Stimulated activated CD4-positive, alpha-beta T cell treated with anti-CD3 and anti-CD28 coated beads, TNF-alpha, amount 100 ng/mL, for 4 hours (primary cell): ENCODE measurements around the gene RXRB.

Experiments used
- DNase-seq, 3 experiments: peaks; one replicate each; pipeline ENCODE4 v3.0.0-alpha.2; 2020; ENCODE audit warnings: low read depth in 3 of 3

RXRB gene

GRCh38 chr6:33197431-33198048, 2.9 kb downstream of the RXRB start:
- no peak for DNase-seq

GRCh38 chr6:33195304-33196165, 4.9 kb downstream of the RXRB start:
- no peak for DNase-seq

DNA sequence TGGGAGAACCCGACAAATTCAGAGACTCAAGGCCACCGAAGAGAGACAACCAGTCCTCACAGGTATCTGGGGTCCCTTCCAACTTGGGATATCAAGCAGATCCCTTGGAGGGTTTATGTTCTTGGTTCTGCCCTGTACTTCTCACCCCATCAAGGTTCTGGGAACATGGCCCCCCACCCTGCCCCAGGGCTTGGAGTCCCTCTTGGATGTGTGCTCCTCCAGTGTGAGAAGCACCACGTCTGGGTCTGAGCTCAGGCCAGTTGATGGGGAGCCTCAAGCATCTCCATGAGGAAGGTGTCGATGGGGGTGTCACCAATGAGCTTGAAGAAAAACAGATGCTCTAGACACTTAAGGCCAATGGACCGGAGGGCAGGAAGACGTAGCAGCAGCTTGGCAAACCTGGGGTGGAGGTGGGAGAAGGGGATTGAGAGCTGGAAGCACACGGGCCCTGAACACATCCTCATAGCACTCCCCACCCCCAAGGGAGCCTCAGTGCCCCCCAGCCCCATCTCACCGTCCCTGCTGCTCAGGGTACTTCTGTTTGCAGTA, 6.0 kb downstream of the RXRB start:
- DNase-seq = no peak

GRCh38 chr6:33193619-33194018, 6.8 kb downstream of the RXRB start:
- no peak for DNase-seq

DNA sequence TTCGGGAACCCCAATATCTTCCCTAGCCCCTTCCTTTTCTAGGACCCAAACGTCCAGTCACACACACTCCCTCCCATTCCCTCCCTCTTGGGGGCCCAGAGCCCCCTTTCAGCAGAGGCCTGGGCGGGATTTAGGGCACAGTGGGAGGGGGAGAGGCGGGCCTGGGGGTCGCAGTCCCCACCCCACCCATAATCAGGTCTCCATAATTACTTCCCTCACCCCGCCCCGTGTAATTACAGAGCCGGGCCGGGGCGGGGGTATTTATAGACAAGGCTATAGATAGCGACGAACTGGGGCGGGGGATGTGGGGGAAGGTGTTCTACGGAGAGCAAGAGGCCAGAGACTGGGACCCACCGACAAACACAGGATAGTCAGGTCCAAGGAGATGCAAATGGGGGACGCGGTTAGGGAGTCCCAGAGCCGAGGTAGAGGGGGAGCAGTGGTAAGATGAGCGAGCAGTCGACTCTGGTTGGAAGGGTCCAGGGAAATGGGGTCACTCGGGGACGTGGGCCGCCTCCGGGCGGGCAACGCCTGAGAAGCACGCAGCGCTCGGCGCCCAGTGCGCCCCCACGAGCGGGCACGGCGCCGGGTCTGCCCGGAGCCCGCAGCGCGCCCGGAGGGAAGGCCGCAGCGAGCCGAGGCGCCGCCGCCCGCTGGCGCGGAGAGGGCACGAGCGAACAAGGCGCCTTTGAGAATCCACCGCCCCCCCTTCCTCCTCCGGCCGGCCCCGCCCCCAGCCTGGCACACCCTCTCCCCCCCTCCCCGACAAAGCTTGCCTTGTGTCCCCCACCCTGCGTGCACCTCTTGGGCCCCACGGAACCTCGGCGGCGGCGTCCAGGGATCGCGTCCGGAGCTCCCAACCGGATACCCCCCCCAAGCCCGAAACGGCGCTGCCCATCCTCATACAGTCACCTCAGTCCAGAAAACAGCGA, 7.5 kb downstream of the RXRB start:
- DNase-seq = no peak

DNA sequence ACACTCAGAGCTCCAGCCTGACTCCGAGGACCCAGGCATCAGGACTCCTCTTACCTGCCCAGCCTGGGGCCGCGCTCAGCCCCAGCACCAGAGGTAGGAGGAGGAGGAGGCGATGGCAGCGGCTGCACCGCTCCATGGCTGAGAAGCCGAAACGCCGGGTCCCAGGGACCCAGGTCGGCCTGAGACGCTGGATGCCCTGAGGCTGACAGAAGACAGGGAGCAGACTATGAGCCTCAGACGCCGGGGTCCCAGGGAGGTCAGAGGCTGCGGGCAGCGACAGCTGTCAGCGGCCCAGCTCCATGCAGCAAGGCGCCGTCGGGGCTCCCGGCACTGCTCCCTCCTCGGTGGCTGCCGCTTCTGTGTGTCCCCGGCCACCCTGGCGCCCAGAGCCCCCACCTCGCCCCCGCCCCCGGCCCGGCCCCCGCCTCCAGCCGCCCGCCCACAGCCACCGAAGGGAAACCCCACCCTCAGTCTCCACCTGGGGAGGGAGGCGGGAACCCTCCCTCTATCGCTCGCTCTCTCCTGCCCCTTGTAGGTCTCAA, 8.3 kb downstream of the RXRB start, which contains the start of gene COL11A2:
COL11A2 (minus strand) TSS at position 363 of the 542 bp plus-strand sequence; CDS start at position 136, 227 bp downstream.
- DNase-seq = no peak

GRCh38 chr6:33191383-33192104, 8.9 kb downstream of the RXRB start:
- no peak for DNase-seq

DNA sequence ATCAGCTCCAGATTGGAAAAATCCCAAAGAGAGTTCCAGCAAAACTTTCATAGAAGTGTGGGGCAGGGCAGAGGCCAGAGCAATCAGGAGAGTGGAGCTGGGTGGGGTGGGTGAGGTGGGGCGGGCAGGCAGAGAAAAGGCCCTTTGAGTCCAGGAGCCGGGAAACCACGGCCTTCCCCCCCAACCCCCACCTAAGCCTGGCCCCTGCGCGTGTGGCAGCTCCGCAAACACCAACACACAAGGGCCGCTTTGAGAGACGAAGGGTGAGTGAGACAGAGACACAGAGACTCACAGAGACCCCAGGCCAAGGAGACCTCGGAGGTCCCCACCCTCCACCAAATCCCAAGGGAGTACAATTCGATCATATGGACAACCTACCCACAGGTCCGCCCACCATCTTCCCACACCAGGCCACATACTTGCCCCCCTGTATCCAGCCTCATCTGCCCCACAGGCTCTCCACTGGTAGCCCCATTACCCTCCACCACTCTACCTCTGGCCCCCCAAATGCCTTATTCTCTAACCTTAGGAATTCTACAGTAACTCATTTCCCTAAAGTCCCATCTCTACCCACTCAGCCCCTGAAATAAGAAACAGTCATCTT, 9.9 kb downstream of the RXRB start:
- DNase-seq = no peak

DNA sequence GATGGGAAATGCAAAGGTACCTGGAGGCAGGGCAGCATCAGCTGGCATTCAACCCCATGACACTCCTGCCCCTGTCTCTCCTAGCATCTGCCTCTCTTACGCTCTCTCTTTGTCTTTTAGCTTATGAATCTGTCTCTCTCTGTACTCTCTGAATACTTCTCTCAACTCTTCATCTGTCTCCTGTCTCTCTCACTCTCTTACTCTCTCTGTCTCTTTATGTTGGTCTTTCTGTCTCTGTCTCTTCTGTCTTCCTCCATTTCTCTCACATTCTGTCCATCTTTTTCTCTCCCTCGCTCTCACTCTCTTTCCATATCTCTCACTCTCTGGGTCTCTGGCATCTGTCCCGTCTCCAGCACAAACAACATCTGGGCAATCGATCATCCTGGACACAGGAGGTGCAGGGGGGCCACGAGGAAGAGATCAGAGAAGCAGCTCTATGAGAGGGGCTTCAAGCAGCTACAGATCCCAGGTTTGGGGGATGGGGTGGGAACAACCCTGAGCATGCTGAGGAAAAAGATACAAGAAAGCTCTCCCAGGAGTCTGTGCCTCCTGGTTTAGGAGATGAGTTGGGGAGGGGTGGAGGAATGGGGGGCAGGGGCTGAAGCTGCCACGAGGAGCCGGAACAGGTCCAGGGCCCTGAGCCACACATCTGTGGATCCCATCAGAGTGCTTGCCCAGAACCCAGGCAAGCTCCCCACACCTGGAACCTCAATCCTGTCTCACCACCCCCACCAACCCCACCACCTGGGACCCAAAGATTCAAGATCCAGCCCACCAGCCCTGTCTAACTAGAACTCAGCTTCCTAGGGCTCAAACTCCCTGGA, 10.6 kb downstream of the RXRB start:
- DNase-seq = no peak

GRCh38 chr6:33189164-33189563, 11.3 kb downstream of the RXRB start:
- DNase-seq = no peak

GRCh38 chr6:33187809-33188208, 12.7 kb downstream of the RXRB start:
- DNase-seq = no peak

DNA sequence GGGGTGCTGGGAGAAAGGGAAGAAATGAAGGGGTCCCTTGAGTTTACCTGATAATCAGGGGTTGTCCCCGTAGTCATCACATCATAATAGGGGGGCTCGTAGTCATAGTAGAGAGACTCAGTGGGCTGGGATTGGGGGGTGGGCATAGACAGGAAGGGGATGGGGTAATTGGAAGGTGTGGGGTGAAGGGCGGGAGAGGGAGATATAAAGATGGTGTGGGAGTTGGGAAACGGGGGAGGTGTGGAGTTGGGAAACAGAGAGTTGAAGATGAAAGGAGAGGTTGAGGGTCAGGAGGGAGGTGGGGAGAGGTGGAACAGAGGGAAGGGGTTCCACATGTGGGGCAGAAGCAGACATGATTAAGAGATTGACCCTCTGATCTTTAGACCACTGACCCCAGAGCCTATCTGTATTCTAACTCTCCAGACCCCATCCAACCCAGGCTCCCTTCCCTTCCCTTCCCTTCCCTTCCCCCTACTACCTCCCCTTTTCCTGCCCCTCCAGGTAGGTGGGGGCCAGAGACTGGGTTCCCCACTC, 14.7 kb downstream of the RXRB start:
- no peak for DNase-seq

- no peak for DNase-seq
These were observed 15.3 kb downstream of the RXRB start for GRCh38 chr6:33185190-33185589.

DNA sequence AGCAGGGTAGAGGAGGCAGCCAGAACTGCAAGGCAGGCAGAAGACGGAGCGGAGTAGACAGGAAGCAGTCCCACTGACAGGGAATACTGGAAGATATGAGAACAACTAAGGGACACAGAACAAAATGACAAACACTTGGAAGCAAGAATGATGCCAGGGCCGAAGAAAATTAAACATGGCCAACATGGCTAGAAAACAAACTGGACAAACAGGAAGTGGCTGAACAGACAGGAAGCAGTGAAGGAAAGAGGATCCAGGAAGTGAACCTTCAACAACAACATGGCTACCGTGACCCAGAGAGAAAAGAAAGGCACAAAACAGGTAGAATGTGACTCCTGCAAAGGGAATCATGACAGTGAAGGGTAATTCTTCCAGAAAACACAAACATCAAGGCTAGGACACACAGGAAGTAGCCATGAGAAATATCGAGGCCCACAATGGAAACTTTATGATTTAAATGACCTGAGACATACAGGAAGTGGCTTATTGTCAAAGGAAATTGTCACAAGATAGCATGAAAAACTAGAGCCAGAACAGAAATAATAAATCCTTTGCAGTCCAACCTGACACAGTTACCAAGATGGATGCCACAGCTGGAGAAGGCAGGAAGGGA, 17.3 kb downstream of the RXRB start:
- DNase-seq = no peak

DNA sequence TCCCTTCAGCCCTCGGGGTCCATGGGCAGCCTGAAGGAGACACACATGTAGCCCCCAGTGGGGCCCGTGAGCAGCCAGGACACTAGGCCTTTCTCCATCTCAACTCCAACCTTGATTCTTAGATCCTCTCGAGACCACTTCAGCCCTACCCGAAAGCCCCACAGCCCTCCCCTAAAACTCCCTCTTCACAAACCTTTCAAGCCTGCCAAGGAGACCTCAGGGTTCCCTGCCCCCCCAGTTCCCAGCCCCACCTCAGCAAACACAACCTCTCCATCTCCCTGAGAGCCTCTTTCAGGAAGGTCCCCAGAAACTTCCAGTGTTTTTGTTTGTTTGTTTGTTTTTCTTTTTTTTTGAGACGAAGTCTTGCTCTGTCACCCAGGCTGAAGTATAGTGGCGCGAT, 19.3 kb downstream of the RXRB start:
- no peak for DNase-seq

DNA sequence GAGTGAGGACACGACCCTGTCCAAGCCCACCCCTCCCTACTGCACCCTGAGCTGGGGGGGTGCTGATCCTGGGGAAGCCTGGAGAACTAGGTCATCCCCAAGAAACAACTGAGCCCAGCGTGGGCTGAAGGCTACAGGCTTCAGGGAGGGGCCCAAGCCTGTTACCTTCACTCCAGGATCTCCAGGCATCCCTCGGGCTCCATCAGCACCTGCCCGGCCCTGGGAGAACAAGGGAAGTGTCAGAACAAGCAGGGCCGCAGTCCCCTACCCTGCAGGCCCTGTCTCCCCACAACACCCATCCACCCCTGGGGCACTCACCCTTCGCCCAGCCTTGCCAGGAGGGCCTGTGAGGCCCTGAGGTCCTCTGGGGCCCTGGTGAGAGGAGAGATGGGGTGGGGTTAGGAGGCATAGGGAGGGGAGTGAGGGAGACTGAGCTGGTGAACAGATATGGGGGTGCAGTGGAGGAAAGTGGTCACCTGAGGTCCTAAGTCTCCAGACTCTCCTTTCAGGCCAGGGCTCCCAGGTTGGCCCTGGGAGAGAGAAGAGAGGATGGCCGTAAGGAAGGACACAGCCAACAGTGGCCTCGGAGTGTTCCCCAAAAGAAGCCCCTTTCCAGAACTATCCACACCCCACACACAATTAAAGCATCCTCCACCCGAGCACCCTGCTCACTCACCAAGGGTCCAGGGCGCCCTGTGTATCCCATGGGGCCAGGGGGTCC, 21.6 kb downstream of the RXRB start:
- no peak for DNase-seq

- DNase-seq = no peak
These were observed 22.7 kb downstream of the RXRB start for GRCh38 chr6:33177552-33178446.
